Measurements from ENCODE around the gene MSMB.

- no peak for TF ChIP-seq CTCF (IDR thresholded peaks at IDR 0.05; ENCODE audit: low read length)
- no peak for TF ChIP-seq EZH2phosphoT487 (IDR thresholded peaks at IDR 0.05; ENCODE audit: low read length)
Observed at GRCh38 chr10:46075869-46076268, 29.8 kb upstream of the MSMB start.
